Fibroblast of skin of left quadriceps (primary cell): ENCODE data around the gene CUL3.

Experiments
- DNase-seq, 2 experiments: peaks; one replicate each; pipeline ENCODE4 v3.0.0-alpha.2; 2013; ENCODE audit warnings: low read depth in 2 of 2

Gene CUL3

DNA sequence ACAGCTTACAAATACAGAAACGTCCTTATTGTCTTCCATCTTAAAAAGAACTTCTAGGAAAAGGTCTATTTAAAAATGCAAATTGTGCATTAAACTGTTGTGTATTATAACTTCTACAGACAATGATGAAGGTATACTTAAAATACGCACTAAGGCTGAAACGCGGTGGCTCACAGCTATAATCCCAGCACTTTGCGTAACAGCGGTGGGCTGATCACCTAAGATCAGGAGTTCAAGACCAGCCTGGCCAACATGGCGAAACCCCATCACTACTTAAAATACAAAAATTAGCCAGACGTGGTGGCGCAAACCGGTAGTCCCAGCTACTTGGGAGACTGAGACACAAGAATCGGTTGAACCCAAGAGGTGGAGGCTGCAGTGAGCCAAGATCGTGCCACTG lies 4.9 kb downstream of the CUL3 start:
- DNase-seq: no peak

DNA sequence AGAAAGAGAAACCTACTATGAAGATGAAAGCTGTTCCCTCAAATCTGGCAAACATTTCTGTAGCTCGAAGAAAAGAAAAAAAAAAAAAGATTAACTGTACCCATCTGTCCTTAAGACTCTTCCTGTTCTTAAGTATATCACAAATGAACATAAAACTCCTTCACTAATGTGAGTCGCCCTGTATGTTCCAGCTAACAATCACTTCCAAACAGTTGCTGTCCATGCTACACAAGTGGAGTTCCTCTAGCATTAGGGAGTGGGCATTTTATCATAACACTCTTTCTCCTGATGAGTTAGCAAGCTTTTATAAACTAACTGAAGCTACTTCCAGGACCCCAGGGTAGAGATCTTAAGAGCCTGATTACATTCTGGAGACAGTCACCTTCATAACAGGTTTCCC lies 5.8 kb downstream of the CUL3 start:
- DNase-seq: no peak

DNA sequence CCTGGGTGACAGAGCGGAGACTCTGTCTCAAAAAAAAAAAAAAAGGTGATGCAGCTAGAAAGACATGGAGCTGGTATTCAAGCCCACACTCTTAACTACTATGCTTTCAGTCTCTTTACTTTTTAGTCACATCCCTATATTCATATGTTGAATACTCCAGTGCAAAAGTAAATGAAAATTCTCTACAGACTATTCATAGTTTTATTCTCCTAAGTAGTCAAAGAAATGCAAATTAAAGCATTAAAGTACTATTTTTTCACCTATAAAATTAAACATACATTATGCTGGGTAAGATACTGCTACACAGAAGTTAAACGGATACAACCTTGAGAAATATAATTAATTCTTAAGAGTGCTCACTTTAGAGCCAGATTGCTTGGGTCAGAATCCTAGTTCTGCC lies 7.6 kb downstream of the CUL3 start:
- no peak for DNase-seq

DNA sequence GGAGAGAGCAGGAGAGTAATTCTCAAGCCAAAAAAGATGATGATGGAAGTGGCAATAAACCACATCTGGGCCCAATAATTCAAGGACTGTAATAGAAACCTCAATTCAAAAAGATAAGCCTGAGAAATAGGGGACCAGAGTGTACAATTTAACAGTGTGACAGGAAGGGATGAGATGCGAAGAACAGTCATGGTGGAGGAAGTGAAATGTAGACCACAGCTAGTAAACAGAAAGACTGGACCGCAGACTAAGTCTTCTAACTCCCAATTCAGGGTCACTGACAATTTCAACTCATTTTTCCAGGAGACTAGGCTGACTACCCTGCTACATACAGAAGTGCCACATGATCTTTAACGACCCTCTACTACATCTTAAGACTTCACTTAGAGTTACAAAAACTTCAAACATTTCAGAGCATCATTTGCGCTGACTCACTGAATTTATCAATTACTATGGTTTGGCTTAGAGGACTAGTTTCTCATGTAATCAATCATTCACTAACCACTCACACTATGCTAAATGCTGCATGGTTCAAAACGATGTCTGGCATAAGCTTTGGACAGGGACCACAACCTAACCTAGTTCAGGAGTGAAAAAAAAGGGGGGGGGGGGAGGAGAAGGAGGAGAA lies 9.0 kb downstream of the CUL3 start:
- DNase-seq: no peak

DNA sequence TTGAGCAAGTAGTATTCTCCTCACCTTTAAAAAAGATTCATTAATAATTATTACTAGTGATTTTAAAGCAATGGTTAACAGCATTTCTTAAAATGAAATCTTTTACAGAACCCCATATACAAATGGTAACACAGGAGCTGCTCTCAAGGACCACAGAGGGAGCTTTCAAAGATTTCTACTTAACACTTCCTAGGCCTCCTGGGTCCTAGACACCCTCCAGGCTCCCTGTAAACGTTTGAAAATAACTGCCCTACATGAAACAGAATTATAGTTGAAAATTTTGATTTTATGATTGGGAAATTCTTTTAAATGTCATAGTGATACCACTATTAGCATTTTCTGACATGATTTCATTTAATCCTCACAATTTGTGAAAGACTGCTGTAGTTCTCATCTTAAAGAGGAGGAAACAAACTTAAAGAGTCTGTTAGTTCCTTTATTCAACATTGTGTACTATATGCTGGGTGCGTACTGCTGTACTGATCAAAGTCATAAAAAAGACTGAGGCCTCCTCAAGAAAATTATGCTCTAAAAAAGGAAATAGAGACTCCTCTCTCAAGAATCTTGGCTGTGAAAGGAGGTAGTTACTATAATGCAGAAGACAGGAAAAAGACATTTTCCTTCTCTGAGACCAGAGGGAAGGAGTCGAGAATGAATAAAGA lies 10.6 kb downstream of the CUL3 start:
- no peak for DNase-seq

DNA sequence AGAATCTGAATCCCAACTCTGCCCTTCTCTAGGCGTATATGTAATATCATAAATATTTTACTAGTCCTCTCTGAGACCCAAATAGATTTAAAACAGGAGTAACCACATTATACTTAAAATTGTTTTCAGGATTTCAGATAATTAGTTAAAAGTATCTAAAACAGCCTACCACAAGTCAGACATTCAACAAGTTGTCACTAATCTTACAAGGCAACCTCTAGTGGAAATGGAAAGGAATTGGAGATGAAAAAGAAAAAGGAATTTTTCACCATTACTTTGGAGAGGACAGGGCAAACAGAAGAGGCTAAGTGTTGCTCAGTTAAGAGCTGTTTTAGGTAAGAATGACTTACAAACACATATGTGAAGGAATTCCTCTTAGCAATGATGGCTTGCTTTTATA lies 11.4 kb downstream of the CUL3 start:
- no peak for DNase-seq

DNA sequence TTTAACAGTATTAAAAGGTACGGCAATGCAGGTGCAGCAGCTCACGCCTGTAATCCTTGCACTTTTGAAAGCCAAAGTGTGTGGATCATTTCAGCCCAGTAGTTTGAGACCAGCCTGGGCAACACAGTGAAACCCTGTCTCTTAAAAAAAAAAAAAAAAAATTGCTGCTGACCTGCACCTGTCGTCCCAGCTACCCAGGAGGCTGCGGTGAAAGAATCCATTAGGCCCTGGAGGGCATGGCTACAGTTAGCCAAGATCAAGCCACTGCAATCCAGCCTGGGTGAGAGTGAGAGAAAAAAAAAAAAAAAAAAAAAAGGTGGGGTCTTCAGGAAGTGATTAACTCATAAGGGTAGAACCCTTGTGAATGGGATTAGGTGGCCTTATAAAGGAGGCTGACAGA lies 12.8 kb downstream of the CUL3 start:
- DNase-seq: no peak

DNA sequence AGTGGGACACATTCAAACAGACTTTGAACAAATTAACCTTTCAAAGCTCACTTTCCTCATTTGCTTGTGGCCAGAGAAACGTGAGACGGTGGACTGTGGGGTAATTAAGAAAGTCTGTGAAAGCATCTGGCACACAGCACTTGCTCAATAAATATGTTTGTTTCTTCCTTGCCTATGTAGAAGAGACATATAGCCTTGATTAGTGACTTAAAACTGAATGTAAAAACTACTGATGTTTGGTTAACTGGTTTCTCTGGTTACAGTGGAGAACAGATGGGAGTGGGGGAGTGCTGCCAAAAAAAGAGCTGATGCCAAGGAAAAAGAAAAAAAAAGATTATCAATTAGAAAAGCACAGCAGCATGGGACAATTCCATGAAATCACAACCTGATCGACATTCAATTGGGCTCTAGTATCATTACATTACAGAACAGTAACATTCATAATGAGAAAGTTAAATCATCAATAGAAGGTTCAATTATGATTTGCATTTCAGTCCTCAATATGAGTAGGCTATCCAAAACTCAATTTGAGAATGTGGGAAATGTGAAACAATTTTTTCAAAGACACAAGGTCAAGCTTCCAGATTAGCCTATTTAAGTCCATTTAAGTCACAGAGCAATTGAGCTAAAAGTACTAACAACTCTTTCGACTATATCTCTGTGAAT lies 14.7 kb downstream of the CUL3 start:
- peak; percentile 68 to 71 for DNase-seq

DNA sequence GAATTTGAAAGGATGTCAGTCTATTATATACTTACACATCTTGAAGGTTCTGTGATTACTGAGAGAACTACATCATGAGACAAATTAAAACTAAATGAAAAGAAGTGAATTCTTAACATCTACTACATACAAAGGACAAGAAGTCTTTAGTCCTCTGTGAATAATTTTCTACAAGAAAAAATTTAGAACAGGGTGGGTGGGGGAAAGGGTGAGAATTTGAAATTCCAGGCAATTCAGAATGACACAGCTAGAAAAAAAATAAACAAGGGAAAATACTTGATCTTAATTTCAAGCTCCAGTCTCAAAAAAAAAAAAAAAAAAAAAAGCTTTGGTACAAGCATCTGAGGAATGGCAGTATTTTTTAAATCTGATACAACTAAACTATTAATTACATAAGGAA lies 15.5 kb downstream of the CUL3 start:
- DNase-seq: no peak

DNA sequence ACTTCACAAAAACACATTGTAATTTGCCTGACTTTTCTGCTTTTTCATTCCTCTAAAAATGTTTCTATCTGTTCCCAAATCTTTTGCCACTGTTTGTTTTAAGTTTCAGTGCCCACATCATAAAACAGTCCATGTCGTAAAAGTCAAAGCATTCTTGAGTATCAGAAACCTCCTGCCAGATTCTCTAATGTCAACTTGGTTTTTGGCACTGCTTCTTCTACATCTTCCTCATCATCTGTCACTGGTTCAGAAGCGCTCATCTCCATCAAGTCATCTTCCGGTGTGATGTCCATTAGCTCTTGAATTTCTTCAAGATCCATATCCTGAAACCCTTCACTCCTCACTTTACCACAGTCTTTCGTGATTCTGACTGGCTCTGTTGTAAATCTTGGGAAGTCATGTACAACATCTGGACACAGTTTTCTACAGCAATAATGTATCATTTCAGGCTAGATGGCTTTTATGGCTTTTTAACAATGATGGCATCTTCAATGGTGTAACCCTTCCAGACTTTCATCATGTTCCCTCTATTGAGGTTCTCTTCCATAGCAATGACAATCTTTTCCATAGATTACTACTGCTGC lies 19.6 kb downstream of the CUL3 start:
- DNase-seq: no peak

DNA sequence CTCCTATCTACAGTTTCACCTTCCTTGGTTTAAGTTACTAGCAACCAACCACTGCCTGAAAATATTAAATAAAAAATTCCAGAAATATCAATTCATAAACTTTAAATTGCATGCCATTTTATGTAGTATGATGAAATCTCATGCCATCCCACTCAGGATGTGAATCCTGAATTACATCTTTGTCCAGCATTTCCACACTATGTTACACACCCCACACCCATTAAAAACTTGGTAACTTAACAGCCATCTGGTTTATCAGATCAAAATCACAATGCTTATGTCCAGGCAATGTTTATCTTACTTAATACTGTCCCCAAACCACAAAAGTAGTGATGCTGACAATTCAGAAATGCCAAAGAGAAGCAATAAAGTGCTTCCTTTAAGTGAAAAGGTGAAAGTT lies 21.6 kb downstream of the CUL3 start:
- no peak for DNase-seq

DNA sequence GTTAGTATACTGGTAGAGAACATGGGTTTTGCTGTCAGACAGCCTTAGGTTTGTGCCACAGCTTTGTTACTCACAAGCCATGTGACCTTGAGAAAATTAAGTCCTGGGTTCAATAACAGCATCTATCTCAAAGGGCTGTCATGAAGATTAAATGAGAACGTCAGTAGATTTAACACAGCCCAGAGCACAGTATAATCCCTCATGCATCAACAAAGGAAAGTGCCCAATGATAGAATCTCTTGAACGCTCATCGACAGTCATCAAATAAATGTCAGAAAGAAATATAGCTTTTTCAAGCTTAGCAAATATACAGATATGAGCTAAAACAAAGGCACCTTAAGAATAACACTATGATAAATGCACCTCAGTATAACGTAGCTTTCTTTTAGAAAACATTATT lies 22.3 kb downstream of the CUL3 start:
- DNase-seq: no peak

DNA sequence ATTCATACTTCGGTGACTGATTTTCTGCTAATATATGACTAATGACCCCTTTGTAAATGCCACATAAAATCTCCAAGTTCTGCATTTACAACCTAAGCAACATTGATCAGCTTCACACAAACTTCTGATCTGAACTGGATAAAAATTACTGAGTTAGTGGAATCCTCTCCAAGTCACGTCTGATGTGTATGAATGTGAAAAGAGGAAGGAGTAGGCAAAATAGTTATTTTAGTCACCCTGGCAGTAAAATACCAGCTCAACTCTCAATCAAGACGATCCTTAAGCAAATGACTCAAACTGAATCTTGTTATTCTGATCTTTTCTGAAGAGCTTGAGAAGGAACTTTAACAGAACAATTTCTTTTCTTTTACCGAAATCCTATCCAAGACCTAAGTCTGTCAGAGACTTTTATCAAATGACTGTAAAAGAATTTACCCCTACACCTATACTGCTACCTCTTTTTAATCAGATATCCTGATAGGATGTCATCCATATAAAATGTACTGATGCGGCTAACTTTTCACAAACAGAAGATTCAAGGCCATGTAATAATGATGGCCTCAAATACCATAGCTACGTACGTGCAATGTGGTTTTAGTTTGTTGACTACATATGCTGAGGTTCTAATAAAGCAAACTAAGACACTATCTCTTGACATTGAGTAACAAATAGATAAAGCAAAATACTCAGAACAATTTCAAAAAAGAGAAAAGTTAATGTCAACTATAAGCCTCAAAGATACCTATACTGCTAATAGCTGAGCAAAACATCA lies 23.7 kb downstream of the CUL3 start:
- DNase-seq: no peak

DNA sequence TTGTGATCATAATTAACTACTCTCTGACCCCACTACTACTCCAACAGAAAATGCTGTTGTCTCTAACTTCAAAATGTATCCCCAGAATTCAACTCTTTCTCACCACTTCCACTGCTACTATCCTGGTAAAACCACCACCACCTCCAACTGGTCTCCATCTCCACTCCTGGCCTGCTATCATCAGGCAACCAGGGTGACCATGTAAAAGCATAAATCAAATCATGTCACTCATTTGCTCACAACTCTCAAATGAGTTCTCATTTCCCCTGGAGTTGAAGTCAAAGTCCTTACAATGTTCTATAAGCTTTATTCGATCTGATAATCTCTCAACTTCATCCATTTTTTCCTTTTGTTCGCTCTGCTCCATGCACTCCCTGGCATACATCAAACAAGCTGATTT lies 24.6 kb downstream of the CUL3 start:
- no peak for DNase-seq

DNA sequence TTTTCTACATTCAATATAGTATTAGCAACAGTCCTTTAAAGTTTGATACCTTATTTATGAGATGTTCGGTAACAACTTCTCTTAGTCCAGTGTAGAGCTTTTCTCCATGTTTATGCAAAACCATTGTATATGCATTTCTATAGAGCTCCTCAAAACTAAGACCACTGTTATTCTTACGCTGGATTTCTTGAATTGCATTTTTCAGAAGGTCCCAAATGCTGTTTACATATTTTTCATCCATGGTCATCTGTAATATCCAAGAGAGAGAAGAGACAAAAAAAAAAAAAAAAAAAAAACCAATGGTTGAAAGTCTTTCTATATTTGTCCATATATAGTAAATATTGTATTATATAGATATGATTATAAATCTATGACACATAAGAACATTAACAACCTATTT lies 27.6 kb downstream of the CUL3 start:
- no peak for DNase-seq

DNA sequence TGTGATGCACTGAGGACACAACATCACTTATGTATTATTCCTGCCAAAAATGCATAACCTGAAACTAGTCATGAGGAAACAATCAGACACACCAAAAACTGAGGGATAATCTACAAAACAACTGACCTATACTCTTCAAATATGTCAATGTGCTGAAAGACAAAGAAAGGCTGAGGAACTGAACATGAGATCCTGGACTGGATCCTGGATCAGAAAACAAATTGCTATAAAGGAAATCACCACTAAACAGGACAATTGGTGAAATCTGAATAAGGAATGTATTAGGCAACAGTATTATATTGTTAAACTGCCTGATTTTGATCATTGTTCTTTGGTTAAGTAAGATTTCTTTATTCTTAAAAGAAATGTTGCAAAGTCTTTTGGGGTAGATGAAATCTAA lies 28.8 kb downstream of the CUL3 start:
- DNase-seq: no peak

DNA sequence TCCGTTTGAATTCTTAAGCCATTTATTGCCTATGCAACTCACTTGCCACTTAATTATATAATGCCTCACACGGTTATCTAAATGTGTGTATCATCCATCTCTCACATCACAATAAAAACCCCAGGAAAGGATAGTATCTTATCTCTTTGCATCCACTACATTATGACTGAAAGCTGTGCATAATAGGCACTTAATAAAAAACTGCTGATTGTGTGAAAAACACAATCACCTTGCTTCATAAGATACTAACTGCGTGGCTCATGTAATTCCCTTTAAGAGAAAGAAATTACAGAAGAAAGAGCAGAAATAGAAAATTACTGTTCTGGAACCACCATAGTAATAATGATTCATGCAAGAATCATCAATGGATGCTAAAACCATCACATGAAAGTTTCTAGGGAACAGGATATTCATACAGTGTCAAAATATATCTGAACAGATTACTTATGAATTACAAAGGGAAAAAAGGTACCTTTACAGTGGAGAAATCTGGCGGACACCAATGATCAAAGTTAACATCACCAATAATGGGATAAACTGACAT lies 29.3 kb downstream of the CUL3 start:
- no peak for DNase-seq

DNA sequence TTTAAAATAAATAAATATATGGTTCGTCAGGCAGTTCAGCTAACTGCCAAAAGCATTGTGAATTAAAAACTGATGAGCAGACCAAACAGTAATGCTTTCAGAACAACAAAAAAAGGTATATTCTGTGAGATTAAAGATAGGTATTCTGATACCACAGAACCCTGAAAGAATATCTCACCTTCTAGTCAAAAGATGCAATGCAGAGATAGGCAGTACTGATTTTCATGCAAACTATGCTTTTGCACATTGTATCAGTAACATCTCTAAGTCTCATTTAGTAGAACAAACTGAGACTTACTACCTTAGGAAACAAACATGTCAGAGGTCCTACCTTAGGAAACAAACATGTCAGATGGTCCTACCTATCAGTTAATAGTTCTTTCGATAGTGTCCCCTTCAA lies 32.4 kb downstream of the CUL3 start:
- no peak for DNase-seq

DNA sequence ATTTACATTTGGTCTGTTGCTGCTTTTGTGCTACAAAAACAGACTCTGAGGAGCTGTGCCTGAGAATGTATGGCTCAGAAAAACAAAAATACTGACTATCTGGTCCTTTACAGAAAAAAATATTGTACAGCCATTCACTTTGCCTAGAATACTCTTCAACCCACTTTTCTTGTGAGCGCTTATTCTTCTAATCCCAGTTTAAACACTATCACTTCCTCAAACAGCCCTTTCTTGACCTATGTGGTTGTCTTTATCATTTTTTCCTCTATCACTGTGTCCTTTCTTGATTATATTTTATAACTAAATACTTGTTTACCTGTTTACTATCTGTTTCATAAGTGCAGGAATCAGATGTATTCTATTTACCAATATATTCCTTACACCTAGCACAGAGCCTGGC lies 33.5 kb downstream of the CUL3 start:
- no peak for DNase-seq

DNA sequence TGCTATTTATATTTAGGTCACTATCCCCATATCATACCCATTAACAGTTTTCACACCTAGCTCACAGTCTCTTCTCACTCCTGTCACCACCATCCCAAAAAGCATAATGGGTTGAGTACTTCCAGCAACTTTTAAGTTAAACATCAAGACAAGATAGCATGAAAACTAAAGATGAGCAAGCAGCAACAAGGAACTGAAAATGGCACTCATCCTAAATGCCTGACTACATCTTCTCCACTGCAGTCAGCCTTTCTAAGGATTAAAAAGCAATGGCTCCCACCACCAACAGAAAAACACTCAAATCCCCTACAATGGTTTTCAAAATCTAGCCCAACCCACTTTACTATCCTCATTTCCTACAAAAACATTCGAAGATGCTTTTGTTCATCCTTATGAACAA lies 38.2 kb downstream of the CUL3 start:
- no peak for DNase-seq

DNA sequence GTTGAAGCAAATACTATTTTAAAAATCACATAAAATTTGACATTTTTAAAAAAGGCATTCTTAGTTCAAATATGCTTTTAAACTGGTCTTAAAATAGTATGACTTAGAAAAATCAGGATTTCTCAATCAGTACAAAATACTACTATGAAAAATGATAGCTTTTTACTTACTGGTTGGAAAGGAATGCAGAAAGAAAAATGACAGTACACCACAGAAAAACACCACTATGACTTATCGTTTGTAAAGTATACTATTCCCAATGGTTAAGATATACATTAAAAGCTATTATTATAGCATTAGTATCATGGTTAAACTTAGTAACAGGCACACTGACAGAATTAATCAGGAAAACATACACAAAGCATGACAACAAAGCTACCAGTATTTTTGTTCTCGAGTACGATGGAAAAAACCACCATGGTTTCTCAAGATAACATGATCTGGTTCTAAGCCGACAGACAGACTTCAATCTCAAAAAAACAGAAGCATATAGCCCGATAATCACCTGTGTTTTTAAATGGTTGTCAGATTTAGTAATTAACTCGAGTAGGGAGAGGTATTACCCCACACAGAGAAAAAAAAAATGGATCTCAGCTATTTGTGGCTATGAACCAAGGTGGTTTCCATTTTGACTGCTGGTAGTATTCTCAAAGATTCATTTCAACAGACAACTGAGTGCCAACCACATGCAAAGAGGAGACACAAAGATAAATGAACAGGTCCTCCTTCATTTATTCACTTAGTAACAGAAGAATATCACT lies 39.1 kb downstream of the CUL3 start:
- peak in 1 of 2 experiments; percentile 37 for DNase-seq
